AG08396 (cell line): ENCODE measurements around the gene OR8J1.
"Not testable (repeated sequence)": the region's sequence is repeated elsewhere in the genome, so short reads cannot be mapped to it uniquely, and the experiment has no call there.

Source experiments
- DNase-seq: peaks from one replicate; pipeline ENCODE4 v3.0.0; 2012; ENCODE audit warnings: low spot score, mixed read lengths

Gene OR8J1

GRCh38 chr11:56353991-56354390 lies at the start of gene OR8J1:
TSS of gene OR8J1 (plus strand) at chr11:56354291. CDS start at chr11:56360247, 5,956 bp downstream.
- DNase-seq = no peak

GRCh38 chr11:56307836-56308235 lies 46.3 kb upstream of the OR8J1 start:
- DNase-seq = no peak

- DNase-seq = no peak
Observed at GRCh38 chr11:56314844-56315243, 39.2 kb upstream of the OR8J1 start, which contains the start of gene OR8K3. TSS of gene OR8K3 (plus strand) at chr11:56315144. CDS start at chr11:56318307, 3,163 bp downstream.

- peak; percentile 2 for DNase-seq
Observed at GRCh38 chr11:56331861-56332491, 22.1 kb upstream of the OR8J1 start.

- DNase-seq = no peak
Observed at GRCh38 chr11:56333156-56333555, 20.9 kb upstream of the OR8J1 start.

- no peak for DNase-seq
Observed at GRCh38 chr11:56340289-56340688, 13.8 kb upstream of the OR8J1 start.

- no peak for DNase-seq
Observed at GRCh38 chr11:56345739-56346138, 8.4 kb upstream of the OR8J1 start, which contains the start of gene OR8K1. TSS of gene OR8K1 (plus strand) at chr11:56346039. CDS start at chr11:56346039, 0 bp downstream.

GRCh38 chr11:56375324-56375723 lies 21.2 kb downstream of the OR8J1 start, which contains the start of gene OR8U1:
TSS of gene OR8U1 (plus strand) at chr11:56375624. CDS start at chr11:56375624, 0 bp downstream.
- DNase-seq = no peak

GRCh38 chr11:56380120-56380519 lies 26.0 kb downstream of the OR8J1 start:
- no peak for DNase-seq

- no peak for DNase-seq
Observed at GRCh38 chr11:56394381-56394780, 40.3 kb downstream of the OR8J1 start.

GRCh38 chr11:56396047-56396446 lies 42.0 kb downstream of the OR8J1 start:
- no peak for DNase-seq

GRCh38 chr11:56401858-56402461 lies 47.9 kb downstream of the OR8J1 start:
- DNase-seq = not testable (repeated sequence)

GRCh38 chr11:56404393-56404792 lies 50.3 kb downstream of the OR8J1 start:
- DNase-seq = no peak

- no peak for DNase-seq
Observed at GRCh38 chr11:56410801-56411200, 56.7 kb downstream of the OR8J1 start.
